ENCODE data around the gene ZSCAN29.

ZSCAN29 gene

DNA sequence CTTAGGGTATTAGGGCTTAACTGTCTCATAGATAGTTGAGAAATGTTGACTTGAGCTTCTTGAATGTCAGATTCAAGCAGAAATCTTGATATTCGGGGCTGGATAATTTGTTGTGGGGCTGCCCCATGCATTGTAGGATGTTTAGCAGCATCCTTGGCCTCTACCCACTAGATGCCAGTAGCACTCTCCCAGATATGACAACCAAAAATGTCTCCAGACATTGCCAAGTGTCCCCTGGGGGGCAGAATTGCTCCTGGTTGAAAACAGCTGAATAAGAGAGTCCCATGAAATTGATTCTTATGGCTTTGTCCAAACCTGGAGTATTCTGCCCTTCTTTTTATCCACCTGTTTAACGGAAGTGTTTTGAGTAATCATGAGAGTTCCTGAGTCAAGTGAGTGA lies 24.5 kb downstream of the ZSCAN29 start:
- no peak for DNase-seq

DNA sequence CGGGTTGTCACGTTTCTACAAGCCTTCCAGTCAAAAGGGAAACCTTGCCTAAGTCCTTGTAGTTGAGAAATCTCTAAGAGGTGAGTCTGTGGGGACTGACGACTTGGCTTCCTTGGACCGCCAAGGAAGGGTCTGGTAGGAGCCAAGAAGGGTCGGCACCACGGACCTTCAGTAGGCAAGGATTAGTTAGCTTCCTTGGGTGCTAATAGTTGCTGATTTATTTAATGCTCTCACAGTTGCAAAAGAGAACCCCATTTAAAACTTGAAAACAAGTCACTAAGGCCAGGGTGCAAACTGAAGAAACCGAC lies 40.1 kb downstream of the ZSCAN29 start:
- no peak for DNase-seq

DNA sequence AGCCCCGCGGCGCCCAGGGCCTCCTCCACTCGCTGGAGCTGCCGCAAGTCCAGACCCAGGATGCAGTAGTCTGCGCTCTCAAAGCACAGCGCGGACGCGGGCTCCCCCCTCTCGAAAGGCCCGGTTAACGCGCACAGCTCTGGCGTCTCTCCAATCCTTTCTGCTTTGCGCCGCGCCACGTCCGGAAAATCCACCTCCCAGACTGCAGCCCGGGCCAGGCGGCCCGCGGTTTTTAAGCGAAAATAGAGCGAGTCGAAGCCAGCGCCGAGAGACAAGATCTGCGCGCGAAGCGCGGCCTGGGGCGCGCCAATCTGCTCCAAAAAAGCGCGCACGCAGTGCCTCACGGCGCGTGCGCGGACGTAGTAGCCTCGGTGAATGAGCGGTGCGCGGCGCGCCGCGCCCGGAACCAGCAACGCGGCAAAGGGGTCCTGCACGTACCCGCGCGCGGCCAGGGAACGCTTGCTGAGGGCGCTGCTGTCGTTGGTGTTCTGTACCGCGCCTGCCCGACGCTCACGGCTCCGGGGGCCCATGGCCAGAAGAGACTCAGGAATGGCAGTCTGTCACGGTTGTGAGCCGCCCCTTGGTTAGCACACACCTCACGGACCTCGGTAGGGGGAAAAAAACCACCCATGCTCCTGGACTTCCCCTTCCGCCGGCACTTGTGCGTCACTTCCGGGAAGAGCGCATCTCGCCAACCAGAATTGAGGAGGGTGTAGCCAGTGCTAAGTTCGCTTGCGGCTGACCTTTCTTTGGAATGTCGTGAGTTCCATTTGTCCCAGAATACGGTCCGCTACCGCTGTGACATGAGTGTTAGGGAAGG lies 40.7 kb downstream of the ZSCAN29 start, which contains the start of gene LCMT2:
Gene LCMT2, minus strand, starts transcription at position 614 of the 820 bp plus-strand sequence. Its CDS starts 84 bp downstream, at position 530.
- DNase-seq: peak; percentile 77

DNA sequence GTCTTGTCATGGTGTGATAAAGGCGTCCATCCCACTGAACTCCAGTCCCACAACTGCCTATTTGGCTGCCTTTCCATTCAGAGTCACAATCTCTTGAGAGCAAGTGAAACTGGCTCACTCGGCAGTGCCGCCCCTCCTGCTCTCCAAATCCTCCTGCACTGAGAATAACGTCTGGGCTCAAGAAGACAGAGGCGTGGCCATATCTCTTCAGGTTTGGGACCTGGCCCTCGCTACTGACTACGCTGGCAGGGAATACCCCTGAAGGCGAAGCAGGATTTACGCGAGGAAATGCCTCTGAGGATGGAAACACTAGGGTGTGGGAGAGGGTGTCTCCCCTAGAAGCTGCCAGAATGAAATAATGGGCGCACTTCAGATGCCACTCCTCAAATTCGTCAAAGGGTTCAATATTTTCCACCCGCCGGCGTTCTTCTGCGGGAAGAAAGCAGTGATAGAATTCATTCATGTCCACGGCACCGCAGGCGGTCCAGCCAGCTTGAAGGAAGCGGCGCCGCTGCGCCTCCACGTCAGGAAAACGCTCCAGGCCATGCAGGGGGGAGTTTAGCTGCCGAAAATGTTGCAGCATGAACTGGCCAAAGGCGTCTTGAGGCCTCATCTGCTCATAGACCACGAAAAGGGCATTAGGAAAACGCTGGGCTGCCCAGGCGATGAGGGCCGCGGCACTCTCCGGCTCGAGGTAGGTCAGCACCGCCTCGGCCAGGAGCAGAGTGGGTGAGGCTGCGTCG lies 41.5 kb downstream of the ZSCAN29 start:
- DNase-seq: no peak

DNA sequence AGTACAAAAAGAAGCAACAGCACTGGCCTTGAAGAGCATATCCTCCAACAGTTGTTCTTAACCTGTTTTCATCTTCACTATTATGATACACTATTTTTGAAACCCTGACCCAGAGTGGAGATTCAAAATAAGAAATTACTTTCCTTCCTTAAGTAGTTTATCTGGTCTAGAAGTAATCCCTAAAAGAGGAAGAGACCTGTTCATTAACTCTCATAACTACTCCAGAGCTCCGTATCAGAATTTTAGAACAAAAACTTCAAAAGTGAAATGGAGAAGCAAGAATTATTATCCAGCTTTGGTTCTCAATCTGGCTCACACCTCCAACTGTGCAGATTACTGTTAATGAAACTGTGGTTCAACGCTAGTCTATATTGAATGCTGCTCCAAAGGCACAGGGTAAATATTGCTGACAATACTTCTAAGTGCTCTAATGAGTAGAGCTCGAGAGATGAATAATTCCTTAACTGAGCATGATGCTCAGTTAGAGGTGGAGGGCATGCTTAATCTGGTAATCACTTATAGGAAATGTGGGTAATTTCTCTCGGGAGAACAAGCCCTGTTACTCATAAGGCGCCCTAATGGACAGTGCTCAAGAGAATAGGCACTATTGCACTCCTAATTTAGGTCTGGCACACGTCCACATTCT lies 45.7 kb downstream of the ZSCAN29 start:
- DNase-seq: no peak

DNA sequence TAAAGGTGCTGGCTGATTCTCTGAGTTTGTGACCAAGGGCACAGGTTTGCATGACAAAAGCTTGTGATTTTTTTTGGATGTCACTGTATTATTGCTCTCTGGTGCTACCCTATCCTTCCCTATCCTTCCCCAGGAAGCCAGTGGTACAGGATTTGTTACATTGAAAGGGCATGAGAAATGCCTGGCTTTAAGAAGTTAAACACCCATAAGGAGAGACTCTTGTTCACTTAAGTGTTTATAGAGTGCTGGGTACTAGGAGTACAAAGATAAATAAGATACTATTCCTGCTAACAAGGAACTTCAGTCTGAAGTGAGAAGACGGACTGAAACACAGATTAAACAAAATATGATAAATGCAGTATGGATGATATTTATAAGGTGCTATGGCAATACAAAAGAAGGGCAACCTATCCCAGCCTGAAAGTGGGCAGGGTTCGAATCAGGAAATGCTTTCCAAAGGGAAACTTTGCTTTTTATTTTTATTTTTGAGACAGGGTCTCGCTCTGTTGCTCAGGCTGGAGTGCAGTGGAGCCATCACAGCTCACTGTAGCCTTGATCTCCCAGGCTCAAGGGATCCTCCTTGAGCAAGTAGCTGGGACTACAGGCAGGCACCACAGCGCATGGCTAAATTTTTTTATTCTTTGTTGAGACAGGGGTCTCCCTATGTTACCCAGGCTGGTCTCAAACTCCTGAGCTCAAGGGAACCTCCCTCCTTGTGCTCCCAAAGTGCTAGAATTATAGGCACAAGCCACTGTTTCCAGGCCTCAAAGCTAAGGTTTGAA lies 51.7 kb downstream of the ZSCAN29 start:
- no peak for DNase-seq

DNA sequence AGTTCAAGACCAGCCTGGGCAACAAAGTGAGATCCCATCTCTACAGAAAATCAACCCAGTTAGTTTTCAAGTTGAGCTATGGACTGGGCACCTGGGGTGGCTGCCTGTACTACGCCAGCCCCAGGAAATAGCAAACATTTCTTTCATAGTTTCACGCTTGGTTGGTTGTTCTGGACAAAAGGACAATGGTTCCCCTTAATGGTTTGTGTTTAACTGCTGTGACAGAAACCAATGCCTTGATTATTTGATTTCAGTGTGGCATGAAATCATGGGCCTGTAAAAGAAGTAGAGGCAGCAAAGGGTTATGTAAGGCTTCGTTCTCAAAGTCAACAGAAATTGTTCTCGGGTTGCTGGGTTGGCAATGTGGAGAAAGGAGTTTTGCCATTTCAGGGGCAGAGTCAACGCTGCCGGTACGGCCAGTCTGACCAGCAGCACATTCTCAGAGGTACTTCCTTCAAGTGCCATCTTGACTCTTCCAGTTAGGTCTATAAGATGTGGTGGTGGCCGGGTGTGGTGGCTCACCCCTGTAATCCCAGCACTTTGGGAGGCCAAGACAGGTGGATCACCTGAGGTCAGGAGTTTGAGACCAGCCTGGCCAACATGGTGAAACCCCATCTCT lies 53.2 kb downstream of the ZSCAN29 start:
- DNase-seq: no peak

DNA sequence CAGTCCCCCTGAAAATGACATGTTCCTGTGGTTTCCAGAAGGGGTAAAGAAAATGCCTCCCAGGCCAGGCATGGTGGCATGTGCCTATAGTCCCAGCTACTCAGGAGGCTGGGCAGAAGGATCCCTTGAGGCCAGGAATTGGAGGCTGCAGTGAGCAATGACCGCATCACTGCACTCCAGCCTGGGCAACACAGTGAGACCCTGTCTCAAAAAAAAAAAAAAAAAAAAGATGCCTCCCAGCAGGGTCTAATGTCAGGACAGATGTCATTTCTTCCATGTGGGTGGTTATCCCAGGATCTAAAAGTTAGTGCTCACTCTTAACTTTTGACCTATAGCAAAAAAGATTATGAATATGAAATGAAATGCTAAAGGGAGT lies 53.9 kb downstream of the ZSCAN29 start:
- no peak for DNase-seq

DNA sequence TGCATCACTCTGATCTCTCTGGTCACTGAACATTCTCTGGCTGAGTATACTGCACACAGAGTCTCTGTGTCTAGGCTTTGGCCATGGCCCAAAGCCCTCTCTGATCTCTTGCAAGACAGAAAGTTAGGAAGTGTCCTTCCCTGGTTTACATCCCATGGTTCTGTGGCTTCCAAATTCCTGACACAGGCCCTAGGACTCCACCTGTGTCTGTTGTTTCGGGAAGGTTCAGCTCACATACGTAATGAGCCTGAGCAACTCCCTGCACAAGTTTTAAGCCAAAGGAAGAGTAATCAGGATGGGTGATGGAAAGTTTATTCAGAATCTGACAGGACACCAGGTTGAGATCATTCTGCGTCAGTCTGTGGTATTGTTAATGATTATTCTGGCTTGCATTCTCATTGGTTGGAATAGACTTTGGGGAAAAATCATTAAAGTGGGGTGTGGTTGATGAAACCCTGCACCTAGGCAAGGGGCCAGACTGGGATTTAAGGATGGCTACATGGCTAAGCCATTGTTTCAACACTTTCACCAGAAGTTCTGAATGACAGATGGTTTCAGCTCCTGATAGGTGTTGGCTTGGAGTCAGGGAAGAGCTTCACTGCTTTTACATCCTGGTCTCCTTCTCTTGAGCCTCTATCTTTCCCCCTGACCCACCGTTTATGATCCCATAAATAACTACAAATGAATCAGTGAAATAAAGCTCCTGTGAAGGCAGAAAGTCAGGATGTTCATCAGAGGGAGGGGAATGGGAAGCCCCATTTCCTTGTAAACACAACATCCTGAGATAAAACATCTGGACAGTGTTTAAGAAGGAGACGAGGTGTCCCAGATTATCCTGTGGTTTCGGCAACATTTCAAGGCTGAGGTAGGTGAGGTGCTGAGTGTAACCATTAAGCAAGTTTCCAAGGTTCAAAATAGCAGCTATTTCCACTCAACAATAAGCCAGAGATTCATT lies 54.5 kb downstream of the ZSCAN29 start:
- DNase-seq: no peak

DNA sequence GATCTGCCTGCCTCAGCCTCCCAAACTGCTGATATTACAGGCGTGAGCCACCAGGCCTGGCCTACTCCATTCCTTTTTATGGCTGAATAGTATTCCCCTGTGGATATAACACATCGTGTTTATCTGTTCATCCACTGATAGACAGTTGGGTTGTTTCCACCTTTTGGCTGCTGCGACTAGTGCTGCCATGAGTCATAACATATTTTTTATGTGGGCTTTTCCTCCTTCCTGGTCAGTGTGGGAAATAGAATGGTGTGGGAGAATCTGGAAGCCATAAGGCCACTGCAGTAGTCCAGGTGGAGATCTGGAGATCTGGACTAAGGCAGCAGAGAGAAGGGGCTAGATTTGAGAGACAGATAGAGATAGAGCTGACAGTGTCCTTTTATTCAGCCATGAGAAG lies 56.7 kb downstream of the ZSCAN29 start:
- no peak for DNase-seq

DNA sequence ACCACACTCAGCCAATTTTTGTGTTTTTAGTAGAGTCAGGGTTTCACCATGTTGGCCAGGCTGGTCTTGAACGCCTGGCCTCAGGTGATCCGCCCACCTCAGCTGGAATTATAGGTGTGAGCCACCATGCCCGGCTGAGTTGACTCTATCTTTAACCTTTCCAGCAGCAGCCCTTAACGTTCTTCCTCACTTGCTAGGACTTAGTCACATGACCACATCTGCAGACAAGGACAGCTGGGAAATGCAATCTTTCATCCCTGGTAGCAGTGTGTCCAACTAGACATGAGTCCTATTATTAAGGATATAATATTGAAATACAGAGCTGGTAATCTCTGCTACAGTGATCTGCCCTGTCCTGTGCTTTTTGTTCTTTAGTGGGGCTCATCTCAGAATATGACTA lies 58.5 kb downstream of the ZSCAN29 start:
- no peak for DNase-seq

Measured in NCI-H2227 treated with DMSO at 0.1 percent for 48 hours (cell line).